GM12892 (cell line): ENCODE data around the gene OR52A1.

Experiments
- POLR2A ChIP-seq: IDR thresholded peaks from 2 replicates; pipeline ENCODE4 v1.6.1; 2011; ENCODE audit warnings: low read depth, low read length, control low read depth
- POLR2AphosphoS5 ChIP-seq: IDR thresholded peaks from 2 replicates; pipeline ENCODE4 v1.6.1; 2011; ENCODE audit warnings: low read depth, low read length, control low read depth
- TAF1 ChIP-seq: IDR thresholded peaks from 2 replicates; pipeline ENCODE4 v1.6.1; 2011; ENCODE audit warnings: low read depth, mild to moderate bottlenecking, control low read depth, low read length, borderline replicate concordance

DNA sequence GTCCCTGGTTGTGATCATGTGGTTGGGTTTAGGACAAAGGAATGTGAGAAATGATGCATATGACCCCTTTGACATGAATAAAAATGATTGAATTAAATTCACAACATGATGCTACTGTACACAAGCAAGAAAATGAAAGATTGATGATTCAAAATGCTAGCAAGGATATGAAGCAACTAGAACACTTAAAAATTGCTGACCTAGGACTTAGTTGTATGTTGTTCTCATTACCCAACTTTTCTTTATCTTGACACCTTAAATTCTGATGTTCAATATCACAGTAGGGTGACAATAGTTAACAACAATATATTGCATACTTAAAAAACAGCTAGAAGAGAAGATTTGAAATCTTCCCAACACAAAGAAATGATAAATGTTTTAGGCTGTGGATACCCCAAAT, 37.0 kb downstream of the OR52A1 start:
- TF ChIP-seq POLR2AphosphoS5 (no peak), POLR2A (no peak), TAF1 (no peak)
